ENCODE data around the gene CYP4F2. TPM values are rescaled to one million over a fixed set of nuclear protein-coding genes. Genes with fewer than 3 reads are reported as not detected.

The CYP4F2 gene
- total RNA-seq, 1 experiment from 2014 or later, result not detected

GRCh38 chr19:15928321-15928720 lies 30.4 kb upstream of the CYP4F2 start:
- H3K27ac Mint-ChIP-seq (ENCODE audit: unreplicated experiment), result no peak overlapping the region
- no TSS peak for BruUV-seq (replicated peaks)
- intact Hi-C loops (cut with micrococcal nuclease; ENCODE audit: unreplicated experiment), result no loop called here
- no peaks in the 10 kb centered on the region for H3K4me1 Mint-ChIP-seq (ENCODE audit: low read depth, unreplicated experiment)
- H3K4me3 Mint-ChIP-seq (ENCODE audit: low read depth, unreplicated experiment), result no peak overlapping the region
- no peak for TF ChIP-seq CTCF (IDR thresholded peaks at IDR 0.05; ENCODE audit: unreplicated experiment)
- no peaks in the 10 kb centered on the region for H3K36me3 Mint-ChIP-seq (ENCODE audit: insufficient read depth, unreplicated experiment)
- H3K27me3 Mint-ChIP-seq (ENCODE audit: unreplicated experiment), result peaks cover 1% of the 10 kb centered on the region
- no peak for DNase-seq
- no peaks in the 10 kb centered on the region for H3K9me3 Mint-ChIP-seq (ENCODE audit: low read depth, unreplicated experiment)
- CTCF ChIA-PET, result no interaction called here

DNA sequence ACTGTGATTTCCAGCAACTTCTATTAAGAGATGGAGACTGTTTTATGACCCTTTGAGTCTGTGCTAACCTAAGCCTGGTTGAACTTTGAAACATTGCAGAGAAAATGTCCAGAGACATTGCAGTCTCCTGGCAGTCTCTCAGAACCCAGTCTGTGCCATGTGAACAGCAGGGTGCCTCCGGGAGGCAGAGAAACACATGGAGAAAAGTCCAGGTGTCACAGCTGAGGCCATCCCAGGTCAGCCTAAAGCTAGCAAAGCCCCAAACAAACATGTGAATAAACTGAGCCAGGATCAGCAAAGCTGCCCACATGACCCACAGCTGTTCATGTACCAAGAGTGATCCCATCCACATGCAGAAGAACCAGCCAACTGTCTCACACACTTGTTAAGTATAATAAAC lies 28.6 kb upstream of the CYP4F2 start:
- intact Hi-C loops (cut with micrococcal nuclease; ENCODE audit: unreplicated experiment), result no loop called here

DNA sequence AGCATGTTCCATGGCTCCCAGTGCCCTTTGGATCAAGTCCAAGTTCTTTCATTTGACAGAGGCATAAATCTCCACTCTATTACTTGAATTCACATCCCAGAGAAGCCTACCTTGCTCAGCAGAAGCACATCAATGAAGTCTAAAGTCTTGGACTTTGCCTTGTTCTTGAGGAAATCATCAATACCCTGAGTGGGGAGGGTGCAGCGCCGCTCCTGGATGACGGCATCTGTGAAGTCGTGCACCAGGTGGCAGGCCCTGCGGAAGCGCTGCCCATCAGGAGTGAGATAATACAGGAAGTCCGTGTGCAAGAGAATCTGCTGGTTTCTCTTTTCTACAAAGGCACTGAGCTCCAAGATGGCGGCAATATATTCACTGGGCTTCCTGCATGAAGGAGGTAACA lies 25.8 kb upstream of the CYP4F2 start:
- CTCF ChIA-PET, result no interaction called here
- no peak overlapping the region for H3K27ac Mint-ChIP-seq (ENCODE audit: unreplicated experiment)
- DNase-seq, result no peak
- no peaks in the 10 kb centered on the region for H3K4me1 Mint-ChIP-seq (ENCODE audit: low read depth, unreplicated experiment)
- no peak overlapping the region for H3K4me3 Mint-ChIP-seq (ENCODE audit: low read depth, unreplicated experiment)
- no TSS peak for BruUV-seq (replicated peaks)
- no peaks in the 10 kb centered on the region for H3K36me3 Mint-ChIP-seq (ENCODE audit: insufficient read depth, unreplicated experiment)
- TF ChIP-seq CTCF (IDR thresholded peaks at IDR 0.05; ENCODE audit: unreplicated experiment), result no peak
- intact Hi-C loops (cut with micrococcal nuclease; ENCODE audit: unreplicated experiment), result no loop called here
- H3K9me3 Mint-ChIP-seq (ENCODE audit: low read depth, unreplicated experiment), result no peaks in the 10 kb centered on the region
- H3K27me3 Mint-ChIP-seq (ENCODE audit: unreplicated experiment), result no peaks in the 10 kb centered on the region

More for the DNA sequence above, 28.6 kb upstream of the CYP4F2 start:
- CTCF ChIA-PET, result no interaction called here
- H3K27me3 Mint-ChIP-seq (ENCODE audit: unreplicated experiment), result no peaks in the 10 kb centered on the region
- no peak for DNase-seq
- no peaks in the 10 kb centered on the region for H3K9me3 Mint-ChIP-seq (ENCODE audit: low read depth, unreplicated experiment)
- no peak overlapping the region for H3K27ac Mint-ChIP-seq (ENCODE audit: unreplicated experiment)
- no peaks in the 10 kb centered on the region for H3K36me3 Mint-ChIP-seq (ENCODE audit: insufficient read depth, unreplicated experiment)
- no peak overlapping the region for H3K4me3 Mint-ChIP-seq (ENCODE audit: low read depth, unreplicated experiment)
- no TSS peak for BruUV-seq (replicated peaks)
- no peaks in the 10 kb centered on the region for H3K4me1 Mint-ChIP-seq (ENCODE audit: low read depth, unreplicated experiment)
- TF ChIP-seq CTCF (IDR thresholded peaks at IDR 0.05; ENCODE audit: unreplicated experiment), result no peak

GRCh38 chr19:15922021-15922420 lies 24.1 kb upstream of the CYP4F2 start:
- Mint-ChIP-seq H3K27ac (ENCODE audit: unreplicated experiment) (no peak overlapping the region), H3K36me3 (ENCODE audit: insufficient read depth, unreplicated experiment) (no peaks in the 10 kb centered on the region), H3K4me1 (ENCODE audit: low read depth, unreplicated experiment) (no peaks in the 10 kb centered on the region), H3K9me3 (ENCODE audit: low read depth, unreplicated experiment) (no peaks in the 10 kb centered on the region), H3K27me3 (ENCODE audit: unreplicated experiment) (no peaks in the 10 kb centered on the region), H3K4me3 (ENCODE audit: low read depth, unreplicated experiment) (no peak overlapping the region)
- DNase-seq, result no peak
- BruUV-seq (replicated peaks), result no TSS peak
- intact Hi-C loops (cut with micrococcal nuclease; ENCODE audit: unreplicated experiment), result no loop called here
- TF ChIP-seq CTCF (IDR thresholded peaks at IDR 0.05; ENCODE audit: unreplicated experiment), result no peak
- CTCF ChIA-PET, result no interaction called here

Data from Calu3 (cell line).